SK-N-SH treated with all-trans-retinoic acid at 6 μM for 48 hours (cell line): ENCODE measurements around the gene CCNA1.

ENCODE experiments used
- ATAC-seq: fragments of 200-7000 bp; cut with Tn5 transposase; 3 replicates; pipeline ENCODE4 v1.9.1; 2020; ENCODE audit warnings: mild to moderate bottlenecking, moderate library complexity
- CSRNP3 ChIP-seq: fragments of 250-450 bp; sonication (Bioruptor Pico); IDR thresholded peaks from 2 replicates; pipeline ENCODE4 v1.5.1; 2021; ENCODE audit warnings: mild to moderate bottlenecking, moderate library complexity
- ESRRG ChIP-seq: fragments of 250-450 bp; sonication (Bioruptor Pico); IDR thresholded peaks from 2 replicates; pipeline ENCODE4 v1.6.1; 2021; ENCODE audit warnings: mild to moderate bottlenecking
- GLIS3 ChIP-seq: fragments of 250-450 bp; sonication (Bioruptor Pico); IDR thresholded peaks from 2 replicates; pipeline ENCODE4 v1.5.0; 2020; ENCODE audit warnings: mild to moderate bottlenecking, moderate library complexity
- ISL1 ChIP-seq: fragments of 250-450 bp; sonication (Bioruptor Pico); IDR thresholded peaks from 2 replicates; pipeline ENCODE4 v2.1.2; 2022; ENCODE audit warnings: mild to moderate bottlenecking, moderate library complexity
- OSR1 ChIP-seq: fragments of 250-450 bp; sonication (Bioruptor Pico); IDR thresholded peaks from 2 replicates; pipeline ENCODE4 v1.8.0; 2022; ENCODE audit warnings: moderate library complexity, mild to moderate bottlenecking, inconsistent platforms
- PATZ1 ChIP-seq: fragments of 250-450 bp; sonication (Bioruptor Pico); IDR thresholded peaks from 2 replicates; pipeline ENCODE4 v1.8.0; 2020; ENCODE audit warnings: mild to moderate bottlenecking, moderate library complexity, borderline replicate concordance
- PPARA ChIP-seq: fragments of 250-450 bp; sonication (Bioruptor Pico); IDR thresholded peaks from 2 replicates; pipeline ENCODE4 v1.5.0; 2020; ENCODE audit warnings: mild to moderate bottlenecking, borderline replicate concordance
- RARB ChIP-seq: fragments of 250-450 bp; sonication (Bioruptor Pico); IDR thresholded peaks from 2 replicates; pipeline ENCODE4 v1.8.0; 2021; ENCODE audit warnings: mild to moderate bottlenecking, moderate library complexity
- TCF4 ChIP-seq: fragments of 250-450 bp; sonication (Bioruptor Pico); IDR thresholded peaks from 2 replicates; pipeline ENCODE4 v1.8.0; 2021; ENCODE audit warnings: mild to moderate bottlenecking, moderate library complexity, borderline replicate concordance
- TOX ChIP-seq: fragments of 250-450 bp; sonication (Bioruptor Pico); IDR thresholded peaks from 2 replicates; pipeline ENCODE4 v1.8.0; 2021; ENCODE audit warnings: mild to moderate bottlenecking, moderate library complexity, borderline replicate concordance
- TSHZ2 ChIP-seq: fragments of 250-450 bp; sonication (Bioruptor Pico); IDR thresholded peaks from 2 replicates; pipeline ENCODE4 v1.5.0; 2020; ENCODE audit warnings: mild to moderate bottlenecking, moderate library complexity
- ZC3H10 ChIP-seq: fragments of 250-450 bp; sonication (Bioruptor Pico); IDR thresholded peaks from 2 replicates; pipeline ENCODE4 v1.5.1; 2021; ENCODE audit warnings: mild to moderate bottlenecking, moderate library complexity
- ZFP3 ChIP-seq: fragments of 250-450 bp; sonication (Bioruptor Pico); IDR thresholded peaks from 2 replicates; pipeline ENCODE4 v1.5.0; 2020; ENCODE audit warnings: mild to moderate bottlenecking, moderate library complexity
- ZFP30 ChIP-seq: fragments of 450-650 bp; formaldehyde crosslinking; IDR thresholded peaks from 2 replicates; pipeline ENCODE4 v1.5.0; 2022; ENCODE audit warnings: mild to moderate bottlenecking, moderate library complexity
- ZNF565 ChIP-seq: fragments of 450-650 bp; formaldehyde crosslinking; conservative IDR thresholded peaks from 2 replicates; pipeline ENCODE4 v1.5.0; 2020; ENCODE audit warnings: low read depth, mild to moderate bottlenecking, moderate library complexity
- ZNF70 ChIP-seq: fragments of 450-650 bp; formaldehyde crosslinking; IDR thresholded peaks from 2 replicates; pipeline ENCODE4 v1.5.0; 2020; ENCODE audit warnings: mild to moderate bottlenecking, moderate library complexity
- ZNF8 ChIP-seq: fragments of 450-650 bp; formaldehyde crosslinking; IDR thresholded peaks from 2 replicates; pipeline ENCODE4 v1.5.0; 2020; ENCODE audit warnings: mild to moderate bottlenecking, moderate library complexity
- TF ChIP-seq, protein P1 (sequence below): fragments of 250-450 bp; sonication (Bioruptor Pico); IDR thresholded peaks from 2 replicates; pipeline ENCODE4 v1.5.1; 2020; ENCODE audit warnings: low read depth, mild to moderate bottlenecking, moderate library complexity

CCNA1 gene

DNA sequence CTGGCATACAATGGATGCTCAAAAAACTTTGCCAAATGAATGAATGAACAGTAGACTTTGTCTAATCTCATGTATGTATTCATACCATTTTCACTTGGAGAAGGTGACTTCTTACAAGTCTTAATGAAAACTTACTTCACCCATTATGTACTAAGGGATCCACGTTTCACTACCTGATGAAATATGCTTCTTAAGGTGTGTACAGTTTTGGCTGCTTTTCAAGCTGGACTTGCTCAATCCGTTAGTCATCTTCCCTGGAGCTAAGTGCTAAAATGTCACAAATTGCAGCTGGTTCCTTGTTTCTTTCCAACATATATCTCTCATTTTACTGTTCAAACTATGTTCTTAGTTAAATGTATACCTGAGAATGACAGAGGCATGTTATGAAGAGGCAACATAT, 4.2 kb upstream of the CCNA1 start (continued):
- TF ChIP-seq ZNF565 (CRISPR knock-in tag): no peak

- TF ChIP-seq ZC3H10 (no peak), PATZ1 (no peak), TOX (CRISPR knock-in tag) (no peak), TCF4 (CRISPR knock-in tag) (no peak), ZNF8 (CRISPR knock-in tag) (no peak), ZNF70 (CRISPR knock-in tag) (no peak)
- TF ChIP-seq, all 23 proteins: peak for 0
- peak; percentile 24; the same call in 2 of the 3 replicates for ATAC-seq
Observed at GRCh38 chr13:36430247-36431203, 1.8 kb upstream of the CCNA1 start.

- peak; percentile 57 for ATAC-seq
- no peak for TF ChIP-seq GLIS3 (CRISPR knock-in tag)
- TF ChIP-seq ZFP30: no peak
Observed at GRCh38 chr13:36431204-36432105, 840 bp upstream of the CCNA1 start.

GRCh38 chr13:36436811-36437210, 4.5 kb downstream of the CCNA1 start:
- no peak for ATAC-seq
- TF ChIP-seq ZNF70 (CRISPR knock-in tag) (no peak), ISL1 (CRISPR knock-in tag) (no peak), TCF4 (CRISPR knock-in tag) (no peak), ZFP3 (CRISPR knock-in tag) (no peak), TOX (CRISPR knock-in tag) (no peak), GLIS3 (CRISPR knock-in tag) (no peak), RARB (CRISPR knock-in tag) (no peak), ZNF565 (CRISPR knock-in tag) (no peak), ESRRG (no peak), CSRNP3 (CRISPR knock-in tag) (no peak), OSR1 (no peak), TSHZ2 (CRISPR knock-in tag) (no peak), PATZ1 (no peak), PPARA (no peak)
- TF ChIP-seq, protein P1, sequence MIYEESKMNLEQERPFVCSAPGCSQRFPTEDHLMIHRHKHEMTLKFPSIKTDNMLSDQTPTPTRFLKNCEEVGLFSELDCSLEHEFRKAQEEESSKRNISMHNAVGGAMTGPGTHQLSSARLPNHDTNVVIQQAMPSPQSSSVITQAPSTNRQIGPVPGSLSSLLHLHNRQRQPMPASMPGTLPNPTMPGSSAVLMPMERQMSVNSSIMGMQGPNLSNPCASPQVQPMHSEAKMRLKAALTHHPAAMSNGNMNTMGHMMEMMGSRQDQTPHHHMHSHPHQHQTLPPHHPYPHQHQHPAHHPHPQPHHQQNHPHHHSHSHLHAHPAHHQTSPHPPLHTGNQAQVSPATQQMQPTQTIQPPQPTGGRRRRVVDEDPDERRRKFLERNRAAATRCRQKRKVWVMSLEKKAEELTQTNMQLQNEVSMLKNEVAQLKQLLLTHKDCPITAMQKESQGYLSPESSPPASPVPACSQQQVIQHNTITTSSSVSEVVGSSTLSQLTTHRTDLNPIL: no peak
